PC-3 (cell line): ENCODE results near the gene PEX11G. TPM values are rescaled to one million over a fixed set of nuclear protein-coding genes. Genes with fewer than 3 reads are reported as not detected.

Source experiments
- ATAC-seq: fragments of 200-7000 bp; cut with Tn5 transposase; 2 replicates; pipeline ENCODE4 v1.9.1; 2020; ENCODE audit warnings: mild to moderate bottlenecking, moderate library complexity
- BruUV-seq: library from RNA; stranded (reverse); fragments of 400-500 nt; replicated peaks from 2 replicates; lab custom pipeline; 2021; lab: Mats Ljungman, UMichigan
- CTCF ChIA-PET: fragments of 300-600 bp; sonication (Branson Sonifier 250); formaldehyde crosslinking; loops from one replicate; lab custom pipeline; 2022; ENCODE audit warnings: antibody characterized with exemption; lab: Charles Lee
- POLR2A ChIA-PET: fragments of 300-600 bp; sonication (Branson Sonifier 250); formaldehyde crosslinking; loops from one replicate; lab custom pipeline; 2022; ENCODE audit warnings: antibody characterized with exemption; ENCODE audit not compliant: unreplicated experiment; lab: Charles Lee
- DNase-seq: peaks from one replicate; pipeline ENCODE4 v3.0.0-alpha.2; 2015
- H2AFZ ChIP-seq: fragments of 300-600 bp; sonication (generic); 2 replicates; pipeline ENCODE4 v1.6.0; 2016; ENCODE audit warnings: antibody characterized with exemption, low read length
- H3F3A ChIP-seq: fragments of 300-600 bp; sonication (generic); one replicate; pipeline ENCODE4 v1.6.0; 2017; ENCODE audit warnings: antibody characterized with exemption, low read length, control low read depth, mild to moderate bottlenecking; ENCODE audit not compliant: unreplicated experiment
- H3K27ac ChIP-seq: fragments of 300-600 bp; sonication (generic); 2 replicates; pipeline ENCODE4 v1.5.1; 2016; ENCODE audit warnings: mild to moderate bottlenecking, low read length
- H3K27me3 ChIP-seq: fragments of 300-600 bp; sonication (generic); 2 replicates; pipeline ENCODE4 v1.6.1; 2016; ENCODE audit warnings: low read length, mixed read lengths
- H3K36me3 ChIP-seq: fragments of 300-600 bp; sonication (generic); 2 replicates; pipeline ENCODE4 v1.6.1; 2016; ENCODE audit warnings: low read depth, mixed run types, low read length, mixed read lengths
- H3K4me1 ChIP-seq: fragments of 300-600 bp; sonication (generic); 2 replicates; pipeline ENCODE4 v1.5.1; 2016; ENCODE audit warnings: low read length; ENCODE audit not compliant: insufficient read depth
- H3K4me2 ChIP-seq: fragments of 300-600 bp; sonication (generic); 2 replicates; pipeline ENCODE4 v1.6.0; 2016; ENCODE audit warnings: low read length
- H3K4me3 ChIP-seq: fragments of 300-600 bp; sonication (generic); 2 replicates; pipeline ENCODE4 v1.5.1; 2016; ENCODE audit warnings: mild to moderate bottlenecking, low read length, mixed read lengths
- H3K79me2 ChIP-seq: fragments of 300-600 bp; sonication (generic); 2 replicates; pipeline ENCODE4 v1.6.1; 2017; ENCODE audit warnings: low read length, mixed read lengths
- H3K9ac ChIP-seq: fragments of 300-600 bp; sonication (generic); 2 replicates; pipeline ENCODE4 v1.6.0; 2016; ENCODE audit warnings: mild to moderate bottlenecking, low read length
- H3K9me2 ChIP-seq: fragments of 300-600 bp; sonication (generic); replicated peaks from 2 replicates; pipeline ENCODE4 v1.6.1; 2016; ENCODE audit warnings: mixed run types, low read length, mixed read lengths
- H3K9me3 ChIP-seq: fragments of 300-600 bp; sonication (generic); 2 replicates; pipeline ENCODE4 v1.6.1; 2016; ENCODE audit warnings: low read length, mixed read lengths
- H4K20me1 ChIP-seq: fragments of 300-600 bp; sonication (generic); 2 replicates; pipeline ENCODE4 v1.6.1; 2016; ENCODE audit warnings: low read length, mixed read lengths
- EZH2 ChIP-seq: fragments of 300-600 bp; sonication (generic); IDR thresholded peaks from one replicate; pipeline ENCODE4 v1.6.1; 2017; ENCODE audit warnings: antibody characterized with exemption, mild to moderate bottlenecking, low read length; ENCODE audit not compliant: unreplicated experiment
- EZH2phosphoT487 ChIP-seq: fragments of 300-600 bp; sonication (generic); IDR thresholded peaks from 2 replicates; pipeline ENCODE4 v1.6.1; 2018; ENCODE audit warnings: mild to moderate bottlenecking, antibody characterized with exemption, low read length, borderline replicate concordance
- intact Hi-C: fragments of 100-400 bp; cut with micrococcal nuclease; formaldehyde crosslinking; loops from 2 replicates; pipeline ENCODE4 v1.9.0; 2023
- total RNA-seq: library from RNA; depleted of rRNA; stranded (reverse); fragments of >200 nt; gene quantifications from 2 replicates; pipeline ENCODE4 v1.2.3, GENCODE V29; 2014
- TF ChIP-seq, protein P1 (sequence below): fragments of 300-600 bp; sonication (generic); conservative IDR thresholded peaks from 2 replicates; pipeline ENCODE4 v1.5.1; 2017; ENCODE audit warnings: antibody characterized with exemption, low read depth, mild to moderate bottlenecking, low read length

Gene PEX11G
- total RNA-seq, 1 experiment from 2014 or later = 6.6 TPM

DNA sequence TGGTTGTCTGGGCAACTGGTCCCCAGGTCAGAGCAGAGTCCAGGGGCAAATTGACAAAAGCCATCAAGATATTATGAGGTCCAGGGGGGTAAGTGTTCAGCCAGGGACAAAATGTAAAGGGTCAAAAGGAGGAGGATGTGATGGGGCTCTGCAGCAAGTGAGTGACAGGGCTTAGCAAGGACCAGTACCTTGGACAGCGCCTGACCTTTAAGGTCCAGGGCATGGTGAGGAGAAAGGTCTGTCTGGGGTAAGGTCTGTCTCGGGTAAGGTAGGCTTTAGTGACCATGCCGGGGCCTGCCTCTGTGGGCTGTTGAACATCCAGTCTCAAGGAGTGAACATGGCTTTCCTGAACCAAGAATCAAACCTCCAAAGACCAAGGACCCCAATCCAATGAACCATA lies 20.8 kb upstream of the PEX11G start:
- H3K27ac ChIP-seq = no peak overlapping the region
- TF ChIP-seq, protein P1, sequence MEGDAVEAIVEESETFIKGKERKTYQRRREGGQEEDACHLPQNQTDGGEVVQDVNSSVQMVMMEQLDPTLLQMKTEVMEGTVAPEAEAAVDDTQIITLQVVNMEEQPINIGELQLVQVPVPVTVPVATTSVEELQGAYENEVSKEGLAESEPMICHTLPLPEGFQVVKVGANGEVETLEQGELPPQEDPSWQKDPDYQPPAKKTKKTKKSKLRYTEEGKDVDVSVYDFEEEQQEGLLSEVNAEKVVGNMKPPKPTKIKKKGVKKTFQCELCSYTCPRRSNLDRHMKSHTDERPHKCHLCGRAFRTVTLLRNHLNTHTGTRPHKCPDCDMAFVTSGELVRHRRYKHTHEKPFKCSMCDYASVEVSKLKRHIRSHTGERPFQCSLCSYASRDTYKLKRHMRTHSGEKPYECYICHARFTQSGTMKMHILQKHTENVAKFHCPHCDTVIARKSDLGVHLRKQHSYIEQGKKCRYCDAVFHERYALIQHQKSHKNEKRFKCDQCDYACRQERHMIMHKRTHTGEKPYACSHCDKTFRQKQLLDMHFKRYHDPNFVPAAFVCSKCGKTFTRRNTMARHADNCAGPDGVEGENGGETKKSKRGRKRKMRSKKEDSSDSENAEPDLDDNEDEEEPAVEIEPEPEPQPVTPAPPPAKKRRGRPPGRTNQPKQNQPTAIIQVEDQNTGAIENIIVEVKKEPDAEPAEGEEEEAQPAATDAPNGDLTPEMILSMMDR = no peak
- no peak for TF ChIP-seq EZH2
- TF ChIP-seq EZH2phosphoT487 = no peak
- DNase-seq (no peak), ATAC-seq (no peak)
- no TSS peak for BruUV-seq
- no peak overlapping the region for H3K4me3 ChIP-seq
- no peaks in the 10 kb centered on the region for H3K79me2 ChIP-seq
- peaks cover 16% of the 10 kb centered on the region for H3K4me1 ChIP-seq
- intact Hi-C loops = loop anchor here (10.0 kb wide), 1 partner anchor 115 kb away; no protein-coding TSS in a partner anchor
- POLR2A ChIA-PET = no interaction called here
- H2AFZ ChIP-seq = no peak overlapping the region
- no peaks in the 10 kb centered on the region for H3K9me2 ChIP-seq
- no peaks in the 10 kb centered on the region for H3F3A ChIP-seq
- H3K9me3 ChIP-seq = no peaks in the 10 kb centered on the region
- no peaks in the 10 kb centered on the region for H3K27me3 ChIP-seq
- no peaks in the 10 kb centered on the region for H3K36me3 ChIP-seq
- H3K9ac ChIP-seq = no peak overlapping the region
- no peaks in the 10 kb centered on the region for H4K20me1 ChIP-seq
- CTCF ChIA-PET = no interaction called here
- no peak overlapping the region for H3K4me2 ChIP-seq

DNA sequence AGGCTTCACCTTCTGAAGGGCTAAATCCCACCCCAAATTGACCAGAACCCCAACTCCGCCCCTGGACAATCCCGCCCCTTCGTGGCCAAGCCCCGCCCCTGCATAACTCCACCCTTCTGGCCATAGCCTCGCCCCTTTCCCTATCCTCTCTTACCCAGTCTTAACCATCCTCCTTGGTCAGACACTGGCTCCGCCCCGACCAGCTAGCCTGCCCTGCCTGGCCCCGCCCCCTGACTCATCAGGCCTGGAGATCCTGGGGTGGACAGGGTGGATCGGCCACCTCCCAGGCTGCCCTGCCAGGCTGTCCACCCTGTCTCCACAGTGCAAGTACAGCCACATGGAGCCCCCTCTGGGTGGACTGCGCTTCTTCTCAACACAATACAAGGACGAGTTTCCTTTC lies 19.0 kb upstream of the PEX11G start:
- H3K79me2 ChIP-seq = no peaks in the 10 kb centered on the region
- peaks cover 16% of the 10 kb centered on the region for H3K4me1 ChIP-seq
- ChIA-PET CTCF (no interaction called here), POLR2A (no interaction called here)
- intact Hi-C loops = loop anchor here (10.0 kb wide), 1 partner anchor 113 kb away; no protein-coding TSS in a partner anchor
- BruUV-seq = no TSS peak
- 0 out of 2 replicates have a peak overlapping the region, but pooled peaks have one; percentile 12 for H3K4me2 ChIP-seq
- H4K20me1 ChIP-seq = no peaks in the 10 kb centered on the region
- H3K27me3 ChIP-seq = no peaks in the 10 kb centered on the region
- no peaks in the 10 kb centered on the region for H3F3A ChIP-seq
- no peaks in the 10 kb centered on the region for H3K36me3 ChIP-seq
- no peaks in the 10 kb centered on the region for H3K9me2 ChIP-seq
- H3K4me3 ChIP-seq = no peak overlapping the region
- ATAC-seq = peak; percentile 68
- no peak overlapping the region for H2AFZ ChIP-seq
- H3K27ac ChIP-seq = no peak overlapping the region
- DNase-seq = peak; percentile 97
- H3K9me3 ChIP-seq = no peaks in the 10 kb centered on the region
- TF ChIP-seq EZH2 = no peak
- TF ChIP-seq, protein P1 = no peak
- no peak for TF ChIP-seq EZH2phosphoT487
- H3K9ac ChIP-seq = no peak overlapping the region
